ENCODE measurements around the gene KLF5.

DNA sequence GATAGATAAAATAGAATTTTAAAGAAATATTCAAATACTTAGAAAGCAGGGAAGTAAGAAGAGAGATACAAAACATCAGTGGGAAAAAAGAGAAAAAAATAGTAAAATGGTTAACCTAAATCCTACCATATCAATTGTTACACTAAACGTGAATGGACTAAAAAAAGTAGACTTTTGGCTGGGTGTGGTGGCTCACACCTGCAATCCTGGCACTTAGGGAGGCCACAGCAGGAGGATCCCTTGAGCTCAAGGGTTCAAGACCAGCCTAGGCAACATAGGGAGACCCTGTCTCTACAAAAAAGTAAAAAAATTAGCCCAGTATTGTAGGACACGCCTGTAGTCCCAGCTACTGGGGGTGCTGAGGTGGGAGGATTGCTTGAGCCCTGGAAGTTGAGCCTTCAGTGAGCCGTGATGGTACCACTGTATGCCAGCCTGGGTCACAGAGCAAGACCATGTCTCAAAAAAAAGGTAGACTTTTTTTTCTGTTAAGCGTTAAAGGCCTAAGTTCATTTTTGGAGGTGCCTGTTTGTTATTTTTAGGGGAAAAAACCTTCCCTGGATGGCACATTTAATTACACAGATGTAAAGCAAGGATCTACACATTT is 29.6 kb downstream of the KLF5 start:
- TF ChIP-seq POLR2A (IDR thresholded peaks at IDR 0.05) (no peak), POLR2AphosphoS5 (IDR thresholded peaks at IDR 0.05; ENCODE audit: insufficient read depth in 1 of 2, low read depth in 1 of 2) (no peak)
- TF ChIP-seq, protein P1, sequence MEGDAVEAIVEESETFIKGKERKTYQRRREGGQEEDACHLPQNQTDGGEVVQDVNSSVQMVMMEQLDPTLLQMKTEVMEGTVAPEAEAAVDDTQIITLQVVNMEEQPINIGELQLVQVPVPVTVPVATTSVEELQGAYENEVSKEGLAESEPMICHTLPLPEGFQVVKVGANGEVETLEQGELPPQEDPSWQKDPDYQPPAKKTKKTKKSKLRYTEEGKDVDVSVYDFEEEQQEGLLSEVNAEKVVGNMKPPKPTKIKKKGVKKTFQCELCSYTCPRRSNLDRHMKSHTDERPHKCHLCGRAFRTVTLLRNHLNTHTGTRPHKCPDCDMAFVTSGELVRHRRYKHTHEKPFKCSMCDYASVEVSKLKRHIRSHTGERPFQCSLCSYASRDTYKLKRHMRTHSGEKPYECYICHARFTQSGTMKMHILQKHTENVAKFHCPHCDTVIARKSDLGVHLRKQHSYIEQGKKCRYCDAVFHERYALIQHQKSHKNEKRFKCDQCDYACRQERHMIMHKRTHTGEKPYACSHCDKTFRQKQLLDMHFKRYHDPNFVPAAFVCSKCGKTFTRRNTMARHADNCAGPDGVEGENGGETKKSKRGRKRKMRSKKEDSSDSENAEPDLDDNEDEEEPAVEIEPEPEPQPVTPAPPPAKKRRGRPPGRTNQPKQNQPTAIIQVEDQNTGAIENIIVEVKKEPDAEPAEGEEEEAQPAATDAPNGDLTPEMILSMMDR (IDR thresholded peaks at IDR 0.05) = no peak
